Ishikawa (cell line): ENCODE measurements around the gene MLF1.

Source experiments
- CEBPB ChIP-seq: IDR thresholded peaks from 2 replicates; pipeline ENCODE4 v1.6.1; 2012
- CREB1 ChIP-seq: IDR thresholded peaks from 2 replicates; pipeline ENCODE4 v1.6.1; 2012; ENCODE audit warnings: low read depth
- EGR1 ChIP-seq: IDR thresholded peaks from 2 replicates; pipeline ENCODE4 v1.6.1; 2012
- EP300 ChIP-seq: IDR thresholded peaks from 2 replicates; pipeline ENCODE4 v1.6.1; 2012; ENCODE audit warnings: borderline replicate concordance
- FOXM1 ChIP-seq: IDR thresholded peaks from 2 replicates; pipeline ENCODE4 v1.6.1; 2012; ENCODE audit warnings: low read depth, borderline replicate concordance
- MAX ChIP-seq: IDR thresholded peaks from 2 replicates; pipeline ENCODE4 v1.6.1; 2012
- NFIC ChIP-seq: IDR thresholded peaks from 2 replicates; pipeline ENCODE4 v1.6.1; 2012
- RAD21 ChIP-seq: IDR thresholded peaks from 2 replicates; pipeline ENCODE4 v1.6.1; 2012; ENCODE audit warnings: low read depth
- REST ChIP-seq: IDR thresholded peaks from 2 replicates; pipeline ENCODE4 v1.6.1; 2012; ENCODE audit warnings: low read depth, mild to moderate bottlenecking
- TAF1 ChIP-seq: IDR thresholded peaks from 2 replicates; pipeline ENCODE4 v1.6.1; 2012; ENCODE audit warnings: low read depth, mild to moderate bottlenecking
- TCF12 ChIP-seq: IDR thresholded peaks from 2 replicates; pipeline ENCODE4 v1.6.1; 2012; ENCODE audit warnings: low read depth
- TEAD4 ChIP-seq: IDR thresholded peaks from 2 replicates; pipeline ENCODE4 v1.6.1; 2012
- USF1 ChIP-seq: IDR thresholded peaks from 2 replicates; pipeline ENCODE4 v1.6.1; 2012
- YY1 ChIP-seq: IDR thresholded peaks from 2 replicates; pipeline ENCODE4 v1.6.1; 2012; ENCODE audit warnings: low read depth
- ZBTB7A ChIP-seq: IDR thresholded peaks from 2 replicates; pipeline ENCODE4 v1.6.1; 2012; ENCODE audit warnings: low read depth

Gene MLF1

GRCh38 chr3:158570999-158571702 lies at the start of gene MLF1:
Gene MLF1, plus strand, starts transcription at chr3:158571194. Its CDS starts 107 bp downstream, at chr3:158571301.
- TF ChIP-seq MAX, result peak; percentile 99
- no peak for TF ChIP-seq REST
- TF ChIP-seq EGR1, result no peak
- no peak for TF ChIP-seq RAD21
- 0 out of 2 replicates have a peak, but pooled peaks have one; percentile 42 for TF ChIP-seq TCF12
- peak; percentile 87 for TF ChIP-seq USF1
- no peak for TF ChIP-seq ZBTB7A
- TF ChIP-seq CREB1, result peak; percentile 75
- TF ChIP-seq TAF1, result peak; percentile 65; the same call in 1 of the 2 replicates
- TF ChIP-seq EP300, result no peak

- TF ChIP-seq USF1, result no peak
- TF ChIP-seq CREB1, result no peak
- TF ChIP-seq MAX, result no peak
- no peak for TF ChIP-seq EGR1
- no peak for TF ChIP-seq TAF1
- no peak for TF ChIP-seq YY1
- no peak for TF ChIP-seq NFIC
These were observed 48.5 kb upstream of the MLF1 start for GRCh38 chr3:158522221-158523136.

- no peak for TF ChIP-seq CEBPB
These were observed 42.8 kb upstream of the MLF1 start for GRCh38 chr3:158528076-158528674.

GRCh38 chr3:158531334-158531733 lies 39.7 kb upstream of the MLF1 start:
- TF ChIP-seq CREB1 (no peak), USF1 (no peak), MAX (no peak), TEAD4 (no peak), TAF1 (no peak), EP300 (no peak)

GRCh38 chr3:158532099-158532734 lies 38.8 kb upstream of the MLF1 start:
- TF ChIP-seq ZBTB7A, result no peak
- TF ChIP-seq RAD21, result peak; percentile 63

- TF ChIP-seq TCF12, result no peak
- TF ChIP-seq YY1, result no peak
- no peak for TF ChIP-seq FOXM1
- TF ChIP-seq EGR1, result no peak
- no peak for TF ChIP-seq NFIC
- TF ChIP-seq MAX, result no peak
- TF ChIP-seq USF1, result no peak
- no peak for TF ChIP-seq REST
- TF ChIP-seq TEAD4, result no peak
- no peak for TF ChIP-seq ZBTB7A
- TF ChIP-seq EP300, result no peak
- no peak for TF ChIP-seq RAD21
- no peak for TF ChIP-seq TAF1
- no peak for TF ChIP-seq CREB1
- TF ChIP-seq CEBPB, result no peak
These were observed 35.1 kb upstream of the MLF1 start for GRCh38 chr3:158535918-158536317.
